CD4-positive, alpha-beta T cell treated with Interleukin-15 for 4 hours (primary cell): ENCODE measurements around the gene PXDN.
"Not testable (repeated sequence)": the region's sequence is repeated elsewhere in the genome, so short reads cannot be mapped to it uniquely, and the experiment has no call there.

ENCODE experiments used
- DNase-seq: peaks from one replicate; pipeline ENCODE4 v3.0.0-alpha.2; 2020; ENCODE audit warnings: low spot score

The PXDN gene

DNA sequence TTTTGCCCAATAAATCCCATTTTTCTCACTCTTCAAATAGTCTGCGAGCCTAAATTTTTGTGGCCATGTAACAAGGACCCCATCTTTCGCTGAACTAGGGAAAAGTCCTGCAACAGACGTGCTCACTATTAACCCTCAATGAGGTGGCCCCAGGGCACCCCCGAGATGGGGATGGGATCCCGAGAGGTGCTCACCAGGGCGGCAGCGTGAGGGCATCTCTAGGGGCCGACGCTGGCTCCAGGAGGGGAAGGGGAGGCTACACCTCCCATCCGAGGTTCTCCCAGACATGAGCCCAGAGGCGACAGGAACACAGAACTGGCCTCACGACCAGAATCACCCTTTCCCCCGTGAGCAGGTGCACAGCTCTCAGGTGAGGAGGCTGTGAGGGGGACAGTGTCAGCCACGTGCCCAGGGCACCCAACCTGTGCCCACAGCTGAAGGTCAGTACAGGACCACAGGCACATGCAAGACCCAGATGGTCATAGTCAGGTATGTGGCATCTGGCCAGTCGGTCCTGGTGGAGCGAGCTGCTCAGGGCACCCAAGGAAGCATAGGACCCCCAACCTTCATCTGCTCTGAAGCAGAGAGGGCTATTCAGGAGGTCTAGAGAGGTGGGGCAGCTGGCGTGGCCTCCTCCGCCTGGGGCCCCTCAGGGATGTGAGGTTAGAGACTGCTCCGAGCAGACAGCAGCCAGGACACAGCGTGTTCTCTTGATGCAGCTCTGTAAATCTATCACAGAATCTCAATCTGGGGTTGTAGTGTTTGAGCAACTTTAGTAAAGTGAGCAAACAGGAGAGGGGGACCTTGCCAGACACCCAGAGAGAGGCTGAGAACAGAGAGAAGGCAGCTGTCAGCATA is 62.8 kb downstream of the PXDN start:
- no peak for DNase-seq

DNA sequence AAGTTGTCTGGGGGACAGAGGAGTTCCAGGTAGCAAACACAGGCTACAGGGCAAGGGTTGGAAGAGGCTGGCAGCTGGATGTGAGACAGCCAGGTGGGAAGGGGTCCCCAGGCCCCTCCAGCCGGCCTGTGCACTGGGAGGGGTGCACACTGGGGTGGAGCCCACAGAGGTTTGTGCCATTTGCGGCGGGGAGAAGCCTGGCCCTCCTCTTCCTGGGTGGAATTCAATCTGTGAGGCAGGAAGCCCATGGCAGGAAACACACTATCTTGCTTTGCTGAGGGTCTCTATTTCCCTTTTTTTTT is 63.3 kb downstream of the PXDN start:
- no peak for DNase-seq

DNA sequence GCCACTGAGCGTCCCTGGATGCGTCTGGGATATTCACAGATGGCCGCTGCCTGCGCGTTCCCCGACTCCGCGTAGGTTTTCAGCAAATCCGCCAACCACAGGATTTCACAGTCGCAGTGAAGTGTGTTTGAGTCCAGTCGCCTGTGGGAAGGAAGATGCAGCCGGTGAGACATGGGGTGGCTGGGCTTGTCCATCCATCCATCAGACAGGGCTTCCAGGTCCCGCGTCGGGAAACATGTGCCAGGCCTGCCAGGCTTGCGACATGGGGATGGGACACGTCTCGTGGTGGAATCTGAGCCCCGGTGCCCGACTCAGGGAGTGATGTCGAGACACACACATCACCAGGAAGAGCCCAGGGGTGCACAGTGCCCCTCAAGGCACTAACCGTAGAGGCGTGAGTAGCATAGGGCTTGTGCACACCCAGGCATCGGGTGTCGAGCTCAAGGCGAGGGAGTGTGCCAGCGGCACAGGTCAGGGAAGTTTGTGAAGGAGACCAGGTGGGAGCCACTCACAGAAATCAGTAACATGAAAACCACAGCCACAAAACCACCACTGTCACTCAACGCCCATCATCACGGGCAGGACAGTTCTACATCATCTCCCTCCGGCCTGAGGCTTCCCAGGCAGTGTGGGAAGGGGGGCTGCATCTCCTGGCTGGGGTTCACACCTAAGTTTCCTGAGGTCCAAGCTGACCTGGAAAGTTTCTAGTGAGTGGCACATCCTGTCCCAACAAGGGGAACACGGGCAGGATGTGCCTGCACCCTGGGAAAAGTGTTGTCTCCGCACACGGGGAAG is 63.9 kb downstream of the PXDN start:
- no peak for DNase-seq

DNA sequence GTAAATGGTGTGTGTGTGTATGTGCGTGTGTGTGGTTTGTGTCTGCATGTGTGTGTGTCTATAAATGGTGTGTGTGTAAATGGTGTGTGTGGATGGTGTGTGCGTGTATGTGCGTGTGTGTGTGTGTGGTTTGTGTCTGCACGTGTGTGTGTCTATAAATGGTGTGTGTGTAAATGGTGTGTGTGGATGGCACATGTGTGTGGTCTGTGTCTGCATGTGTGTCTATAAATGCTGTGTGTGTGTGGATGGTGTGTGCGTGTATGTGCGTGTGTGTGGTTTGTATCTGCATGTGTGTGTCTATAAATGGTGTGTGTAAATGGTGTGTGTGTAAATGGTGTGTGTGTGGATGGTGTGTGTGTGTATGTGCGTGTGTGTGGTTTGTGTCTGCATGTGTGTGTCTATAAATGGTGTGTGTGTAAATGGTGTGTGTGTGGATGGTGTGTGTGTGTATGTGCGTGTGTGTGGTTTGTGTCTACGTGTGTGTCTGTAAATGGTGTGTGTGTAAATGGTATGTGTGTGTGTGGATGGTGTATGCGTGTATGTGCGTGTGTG is 64.8 kb downstream of the PXDN start:
- not testable (repeated sequence) for DNase-seq

DNA sequence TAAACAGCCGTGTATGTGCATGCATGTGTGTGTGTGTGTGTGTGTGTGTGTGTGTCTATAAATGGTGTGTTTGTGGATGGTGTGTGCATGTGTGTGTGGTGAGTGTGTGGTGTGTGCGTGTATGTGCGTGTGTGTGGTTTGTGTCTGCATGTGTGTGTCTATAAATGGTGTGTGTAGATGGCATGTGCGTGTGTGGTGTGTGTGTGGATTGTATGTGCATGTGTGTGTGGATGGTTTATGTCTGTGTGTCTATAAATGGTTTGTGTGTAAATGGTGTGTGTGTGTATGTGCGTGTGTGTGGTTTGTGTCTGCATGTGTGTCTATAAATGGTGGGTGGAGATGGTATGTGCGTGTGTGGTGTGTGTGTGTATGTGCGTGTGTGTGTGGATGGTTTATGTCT is 65.2 kb downstream of the PXDN start:
- DNase-seq = not testable (repeated sequence)

DNA sequence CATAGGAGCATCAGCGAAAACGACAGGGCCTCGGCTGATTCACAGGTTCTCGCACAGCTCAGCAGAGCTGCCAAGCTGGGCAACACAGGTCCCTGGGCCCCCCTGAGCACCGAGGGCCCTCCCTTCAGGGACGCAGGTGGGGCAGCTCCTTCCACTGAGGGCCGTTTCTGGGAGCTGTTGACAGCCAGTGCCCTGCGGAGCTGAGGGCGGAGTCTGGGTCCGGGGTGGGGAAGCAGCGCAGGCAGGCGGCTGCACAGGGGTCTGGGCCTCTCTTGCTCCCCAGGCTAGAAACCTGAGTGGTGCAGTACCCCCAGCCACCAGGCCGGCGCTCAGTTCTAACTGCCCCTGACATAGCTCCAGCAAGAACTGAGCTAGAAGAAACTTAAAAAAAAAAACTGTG is 65.7 kb downstream of the PXDN start:
- DNase-seq = no peak

DNA sequence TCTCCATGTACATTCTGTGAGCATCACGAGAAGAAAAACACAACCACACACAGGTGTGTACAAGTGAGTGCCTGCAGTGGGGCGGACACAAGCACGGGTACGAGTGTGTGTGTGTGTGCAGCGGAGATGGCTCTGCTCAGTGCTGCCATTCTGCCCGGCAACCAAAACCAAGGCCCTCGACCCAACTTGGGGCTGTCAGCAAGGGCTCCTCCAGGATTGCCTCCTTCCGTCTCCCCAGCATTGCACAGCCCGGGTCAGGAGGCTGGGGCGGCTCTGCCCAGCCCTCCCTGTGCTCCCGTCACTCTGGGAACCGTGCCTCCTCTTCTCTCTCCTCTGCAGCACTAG is 66.5 kb downstream of the PXDN start:
- no peak for DNase-seq

DNA sequence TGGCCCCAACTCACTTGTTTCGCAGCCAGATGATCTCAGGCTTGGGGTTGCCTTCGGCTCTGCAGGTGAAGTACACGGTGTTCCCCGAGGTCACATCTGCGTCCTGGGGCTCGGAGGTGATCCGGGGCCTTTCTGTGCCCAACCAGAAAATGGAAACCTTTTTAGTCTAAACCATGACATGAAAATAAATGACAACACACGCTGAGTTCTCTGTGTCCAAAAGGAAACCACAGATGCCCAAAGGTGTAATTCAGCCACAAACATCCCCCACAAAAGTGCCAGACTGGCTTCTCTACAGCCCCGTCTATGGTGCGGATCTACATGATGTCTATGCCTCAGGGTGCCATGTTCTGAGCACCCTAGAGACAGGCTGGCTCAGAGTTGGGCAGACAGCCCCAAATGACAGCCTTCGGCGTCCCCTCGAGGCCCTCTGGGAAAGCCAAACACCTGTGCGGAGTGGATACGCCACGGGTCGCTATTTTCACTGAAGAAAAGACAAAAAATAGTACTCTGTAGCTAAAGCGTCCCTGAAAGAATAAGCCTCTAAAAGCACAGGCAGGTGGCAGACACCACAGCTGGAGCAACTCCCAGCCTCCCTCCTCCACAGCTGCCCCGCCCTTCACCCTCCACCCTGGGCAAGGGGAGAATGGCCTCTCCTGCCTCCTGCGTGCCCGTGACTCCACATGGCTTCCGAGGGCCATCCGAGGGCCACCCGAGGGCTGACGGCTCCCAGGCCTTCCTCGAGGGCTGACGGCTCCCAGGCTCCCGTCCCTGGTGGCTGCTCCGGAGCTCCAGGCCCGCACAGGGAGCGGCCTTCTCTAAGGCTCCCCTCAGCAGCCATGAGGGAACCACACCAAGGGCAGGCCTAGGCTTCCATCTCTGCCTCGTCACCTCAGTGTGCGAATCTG is 67.1 kb downstream of the PXDN start:
- DNase-seq = no peak

DNA sequence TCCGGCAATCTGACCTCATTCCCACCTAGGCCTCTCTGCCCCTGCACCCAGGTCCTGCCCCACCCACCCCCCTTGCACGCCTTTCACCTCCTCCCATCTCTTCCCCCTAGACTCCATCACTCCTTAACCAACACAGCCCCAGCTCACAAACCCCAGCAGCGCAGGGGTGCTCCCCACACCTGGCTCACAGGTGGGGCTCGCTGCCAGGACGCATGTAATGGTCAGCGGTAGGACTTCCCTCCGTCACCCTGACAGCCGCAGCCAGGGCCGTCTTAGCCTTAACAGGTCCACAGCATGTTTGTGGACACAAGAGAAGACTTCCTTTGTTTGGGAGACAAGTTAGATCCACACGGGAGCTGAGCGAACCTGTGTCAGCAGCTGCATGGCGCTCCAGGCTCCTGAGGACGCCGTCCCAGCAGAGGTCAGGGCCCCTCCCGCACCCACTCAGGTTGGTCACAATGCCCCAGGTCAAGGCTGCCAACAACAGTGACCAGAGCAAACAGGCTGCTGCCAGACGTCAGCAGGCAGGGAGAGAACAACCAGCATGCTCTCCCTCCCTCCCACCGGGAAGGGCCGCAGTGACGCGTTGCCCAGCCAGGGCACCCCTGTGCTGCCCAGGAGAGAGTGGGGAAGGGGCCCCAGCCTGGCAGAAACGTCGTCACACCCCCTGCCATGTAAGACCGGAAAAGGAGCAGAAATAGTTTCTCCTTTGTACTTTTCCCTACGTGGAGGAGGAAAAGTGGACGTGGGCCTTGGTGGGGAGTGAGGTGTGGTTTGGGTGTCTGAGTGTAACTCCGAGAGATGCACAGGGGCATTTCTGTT is 68.0 kb downstream of the PXDN start:
- no peak for DNase-seq

DNA sequence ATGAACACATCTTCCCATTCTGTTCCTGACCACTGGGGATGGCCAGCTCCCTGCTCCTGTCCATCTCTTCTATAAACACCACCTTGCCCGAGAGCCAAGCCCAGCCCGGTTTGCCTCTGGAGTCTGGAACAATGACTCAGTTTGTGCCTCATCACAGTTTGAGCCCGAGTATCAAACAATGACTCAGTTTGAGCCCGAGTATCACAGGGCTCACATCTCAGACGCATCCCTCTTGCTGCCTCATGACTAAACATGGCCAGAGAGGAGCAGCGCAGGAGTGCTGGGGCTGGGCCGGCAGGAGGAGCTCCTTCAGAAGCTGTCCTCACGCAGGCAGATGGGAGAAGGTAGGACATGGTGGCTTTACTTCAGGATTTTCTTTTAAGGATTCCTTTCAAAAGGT is 68.7 kb downstream of the PXDN start:
- no peak for DNase-seq

DNA sequence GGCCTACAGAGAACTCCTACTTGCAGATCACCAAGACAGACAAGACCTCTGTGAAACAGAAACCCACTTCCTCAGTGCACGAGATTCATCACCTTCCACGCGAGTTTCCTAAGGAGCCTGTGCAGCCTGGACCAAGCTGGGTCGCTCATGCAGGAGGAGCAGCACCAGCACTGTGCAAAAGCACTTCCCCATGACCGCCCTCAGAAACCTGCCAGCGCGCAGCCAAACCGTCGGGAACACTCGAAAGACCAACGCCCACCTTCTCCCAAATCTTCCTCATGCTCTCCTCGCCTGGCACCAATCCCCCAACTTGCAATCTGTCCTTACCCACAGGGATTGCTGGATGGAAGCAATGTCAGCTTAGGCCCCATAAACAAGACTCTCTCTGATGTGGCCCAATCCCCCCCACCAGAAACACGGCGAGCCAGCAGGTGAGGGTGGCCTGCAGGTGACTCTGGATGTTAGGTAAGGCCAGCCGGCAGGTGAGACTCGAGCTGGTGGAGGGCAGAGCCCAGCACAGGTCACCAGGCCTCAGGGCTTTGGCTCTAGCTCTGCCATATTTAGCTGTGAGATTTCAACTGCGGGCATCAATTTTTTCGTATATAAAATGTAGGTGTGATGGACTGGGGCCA is 69.4 kb downstream of the PXDN start:
- DNase-seq = no peak

DNA sequence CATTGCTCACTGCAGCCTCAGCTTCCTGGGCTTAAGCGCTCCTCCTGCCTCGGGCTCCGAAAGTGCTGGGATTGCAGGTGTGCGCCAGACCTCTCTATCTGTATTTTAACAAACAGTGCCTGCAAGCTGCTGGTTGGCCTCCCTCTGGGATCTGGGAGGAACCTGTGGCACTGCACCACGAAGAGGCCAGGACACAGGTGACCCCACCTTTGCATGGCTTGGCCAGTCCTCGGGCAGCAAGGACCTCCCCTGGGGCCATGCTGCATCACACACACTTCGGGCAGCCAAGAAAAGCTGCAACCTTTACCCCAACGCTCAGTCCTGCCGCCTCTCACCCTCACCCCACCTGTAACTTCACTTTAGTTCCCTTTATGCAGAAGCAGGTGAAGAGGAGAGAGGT is 70.0 kb downstream of the PXDN start:
- no peak for DNase-seq

DNA sequence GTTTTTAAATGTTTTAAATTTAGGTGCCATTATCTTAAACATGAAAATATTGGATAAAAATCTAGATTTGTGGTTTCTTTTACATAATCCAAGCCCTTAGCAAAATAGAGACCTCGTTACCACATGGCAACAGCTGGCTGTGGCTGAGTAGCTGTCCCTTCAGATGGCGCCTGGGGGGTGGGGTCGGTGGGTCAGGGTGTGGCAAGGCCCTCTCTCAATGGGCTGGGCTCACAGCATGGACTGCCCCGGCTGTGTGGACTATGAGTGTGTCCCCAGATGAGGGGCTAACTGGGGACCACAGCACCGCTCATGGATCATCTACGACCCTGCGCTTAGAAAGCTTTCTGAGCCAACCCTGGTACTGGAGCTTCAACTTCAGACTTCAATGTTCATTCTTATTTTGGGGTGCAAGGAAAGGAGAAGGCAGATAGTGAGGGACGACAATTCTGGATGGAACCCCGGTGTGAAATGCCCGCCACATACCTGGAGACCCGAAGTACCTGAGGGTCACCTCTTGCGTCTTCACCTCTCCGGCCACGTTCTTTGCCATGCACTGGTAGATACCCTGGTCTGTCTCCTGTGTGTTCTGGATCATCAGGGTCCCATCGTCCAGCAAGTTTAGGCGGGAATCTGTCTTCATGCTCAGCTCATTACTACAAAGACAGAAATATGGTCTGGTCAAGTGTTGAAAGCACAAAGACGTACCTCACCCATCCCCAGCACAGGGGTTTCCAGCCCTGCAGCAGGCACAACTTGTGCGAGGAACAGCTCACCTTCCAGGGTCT is 71.0 kb downstream of the PXDN start:
- DNase-seq = no peak

DNA sequence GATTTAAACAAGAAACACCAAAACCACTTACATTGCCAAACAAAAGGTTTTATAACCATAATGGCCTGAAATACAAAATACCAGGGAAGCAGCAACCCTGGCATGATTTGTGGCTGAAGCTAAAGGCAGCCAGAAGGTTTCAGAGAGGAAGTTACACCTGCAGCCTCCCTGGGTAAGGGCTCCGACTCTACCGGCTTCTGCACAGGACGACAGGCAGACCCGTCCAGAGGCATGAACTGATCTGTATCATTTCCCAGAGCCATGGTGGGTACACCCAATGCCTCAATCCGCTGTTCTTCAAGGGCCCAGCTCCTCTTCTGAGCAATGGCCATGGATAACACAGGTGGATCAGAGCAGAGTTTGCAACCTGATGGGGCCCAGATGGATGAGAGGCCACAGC is 71.6 kb downstream of the PXDN start:
- no peak for DNase-seq

DNA sequence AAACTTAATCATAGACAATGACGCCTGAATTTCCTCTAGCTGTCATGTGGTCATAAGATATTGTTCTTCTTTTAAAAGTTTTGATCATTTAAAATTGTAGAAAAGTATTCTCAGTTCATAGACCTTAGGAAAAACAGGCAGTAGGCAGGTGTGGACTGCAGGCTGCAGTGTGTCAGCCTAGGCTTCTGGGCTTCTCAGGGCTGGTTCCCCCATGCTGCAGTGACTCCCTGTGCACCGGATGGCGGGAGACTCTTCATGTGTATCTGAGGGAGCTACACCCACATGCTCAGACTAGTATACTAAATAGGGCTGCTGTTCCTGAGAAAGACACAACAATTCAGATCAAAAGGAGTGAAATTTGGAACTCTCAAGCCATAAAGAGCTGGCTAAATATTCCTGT is 72.4 kb downstream of the PXDN start:
- no peak for DNase-seq

DNA sequence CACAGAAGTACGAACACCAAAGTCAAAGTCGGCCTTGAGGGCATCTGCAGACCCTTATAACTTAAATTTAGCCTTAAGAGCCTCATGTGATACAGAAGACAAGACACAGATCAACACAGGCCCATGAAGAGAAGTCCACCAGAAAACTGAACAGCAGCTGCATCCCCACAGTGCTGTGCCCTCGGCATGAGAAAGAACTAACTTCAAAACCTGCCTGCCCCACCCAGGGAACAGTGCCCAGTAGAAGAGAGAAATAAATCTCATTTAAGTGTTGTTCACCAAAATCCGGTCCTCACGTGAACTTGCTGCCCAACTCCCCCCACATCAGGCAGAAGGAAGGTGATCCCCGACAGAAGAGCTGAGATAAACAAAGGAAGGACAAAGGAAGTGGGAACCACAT is 73.7 kb downstream of the PXDN start:
- DNase-seq = no peak

DNA sequence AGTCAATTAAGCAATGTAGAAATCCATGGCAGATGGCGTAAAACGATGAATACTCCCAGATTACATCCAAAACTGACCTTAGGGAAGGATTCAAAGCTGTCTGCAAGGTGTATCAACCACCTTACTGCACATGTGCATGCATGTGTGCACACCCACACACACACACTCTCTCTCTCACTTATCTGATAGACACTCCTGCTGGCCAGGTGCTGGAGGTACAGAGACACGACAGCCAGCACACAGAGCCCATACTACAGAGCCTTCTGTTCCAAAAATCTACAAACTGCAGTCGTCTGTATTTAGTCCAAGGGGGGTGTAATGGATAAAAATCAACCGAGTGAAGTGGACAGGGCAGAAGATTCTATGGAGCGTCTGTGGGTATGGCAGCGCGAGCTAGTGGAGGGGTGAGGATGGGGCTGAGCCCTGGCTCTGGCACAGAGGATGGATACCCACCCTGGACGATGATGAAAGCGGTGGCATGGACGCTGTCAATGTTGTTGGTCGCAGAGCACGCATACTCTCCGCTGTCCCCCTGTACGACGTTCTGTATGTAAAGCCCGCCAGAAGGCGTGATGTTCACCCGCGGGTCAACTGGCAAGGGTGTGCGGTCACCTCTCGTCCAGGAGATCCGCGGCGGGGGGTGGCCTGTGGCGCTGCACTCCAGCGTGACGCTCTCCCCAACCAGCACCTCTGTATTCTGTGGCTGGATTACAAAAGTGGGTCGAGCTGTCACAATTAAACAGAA is 78.4 kb downstream of the PXDN start:
- DNase-seq = no peak

DNA sequence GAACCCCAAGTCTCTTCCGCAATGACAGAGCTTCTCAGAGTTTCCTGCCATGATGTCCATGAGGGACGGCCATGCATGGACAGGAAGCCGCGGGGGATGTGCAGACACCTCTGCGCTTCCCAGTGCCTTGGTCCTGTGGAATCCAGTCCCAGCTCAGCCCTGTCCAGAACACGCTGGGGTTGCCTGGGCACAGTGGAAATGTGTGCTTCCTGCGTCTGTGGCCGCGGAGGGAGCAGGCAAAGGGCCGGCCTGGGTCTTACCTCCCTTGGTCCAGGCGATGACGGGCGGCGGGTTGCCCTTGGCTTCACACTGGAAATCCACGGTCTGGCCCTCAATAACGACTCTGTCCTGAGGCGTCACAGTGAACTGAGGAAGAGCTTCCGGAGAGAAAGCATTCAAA is 79.6 kb downstream of the PXDN start:
- no peak for DNase-seq

DNA sequence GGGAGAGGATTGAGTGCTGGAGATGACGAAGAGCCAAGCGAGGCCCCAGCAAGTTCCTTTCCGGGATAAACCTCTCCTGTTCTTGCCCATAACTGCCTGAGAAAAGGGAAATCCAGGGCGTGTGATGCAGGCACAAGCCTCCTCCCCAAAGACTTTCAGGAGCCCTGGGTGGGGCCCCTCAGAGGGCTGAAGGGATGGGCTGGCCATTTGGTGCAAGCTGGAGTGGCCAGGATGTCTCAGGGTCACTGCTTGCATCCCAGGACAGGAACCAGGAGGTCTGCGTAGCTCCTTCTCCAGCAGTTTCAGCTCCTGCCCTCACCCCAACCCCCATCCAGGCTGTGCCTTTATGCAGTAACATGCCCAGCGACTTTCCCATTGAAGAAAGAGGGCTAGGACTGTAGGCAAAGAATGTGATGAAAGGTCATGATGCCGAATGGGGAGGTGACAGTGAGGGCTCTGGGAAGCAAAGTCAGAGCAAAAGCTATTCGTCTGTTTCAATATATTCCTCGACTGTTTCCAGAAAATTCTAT is 80.2 kb downstream of the PXDN start:
- no peak for DNase-seq
